ENCODE data around the gene NPBWR2.
A peak's percentile ranks its signal among the peaks of the same experiment; 100 is the strongest.
"Not testable (repeated sequence)": the region's sequence is repeated elsewhere in the genome, so short reads cannot be mapped to it uniquely, and the experiment has no call there.

The NPBWR2 gene

DNA sequence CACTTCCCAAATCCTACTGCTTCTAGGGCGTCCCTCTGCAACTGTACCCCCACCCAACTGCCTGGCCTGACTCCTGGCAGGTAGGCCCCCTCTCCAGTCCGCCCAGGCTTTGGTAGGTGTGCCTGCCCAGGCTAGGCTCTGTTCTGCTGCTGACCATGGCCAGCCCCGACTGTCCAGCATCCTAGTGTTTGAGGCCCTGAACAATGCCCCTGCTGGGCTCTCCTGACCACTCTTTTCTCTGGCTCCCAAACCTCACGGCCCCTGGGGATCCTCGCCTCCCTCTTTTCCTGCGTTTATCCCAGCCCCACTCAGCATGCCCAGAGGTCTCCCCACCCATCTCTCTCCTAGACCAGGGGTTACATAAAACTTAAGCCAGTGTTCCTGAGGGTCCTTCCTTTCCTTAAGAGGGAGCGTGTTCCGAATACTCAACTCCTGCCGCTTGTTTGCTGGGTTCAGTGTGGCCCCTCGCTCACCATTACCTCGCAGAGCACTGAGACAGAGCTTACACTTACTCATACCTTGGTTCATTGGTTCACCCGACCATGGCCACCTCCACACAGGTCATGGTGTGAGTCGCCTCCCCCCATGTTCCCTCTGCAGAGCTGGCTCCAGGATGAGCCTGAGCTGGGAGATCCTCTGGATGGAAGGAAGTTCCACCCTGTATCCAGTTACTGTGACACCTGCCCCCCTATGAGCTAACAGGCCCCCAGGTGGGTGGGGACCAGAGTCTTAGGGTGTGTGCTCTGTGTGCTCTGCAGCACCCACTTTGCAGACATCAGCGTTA is 35.8 kb upstream of the NPBWR2 start:
- DNase-seq, result no peak

GRCh38 chr20:64142590-64142989 is 35.2 kb upstream of the NPBWR2 start:
- no peak for DNase-seq

DNA sequence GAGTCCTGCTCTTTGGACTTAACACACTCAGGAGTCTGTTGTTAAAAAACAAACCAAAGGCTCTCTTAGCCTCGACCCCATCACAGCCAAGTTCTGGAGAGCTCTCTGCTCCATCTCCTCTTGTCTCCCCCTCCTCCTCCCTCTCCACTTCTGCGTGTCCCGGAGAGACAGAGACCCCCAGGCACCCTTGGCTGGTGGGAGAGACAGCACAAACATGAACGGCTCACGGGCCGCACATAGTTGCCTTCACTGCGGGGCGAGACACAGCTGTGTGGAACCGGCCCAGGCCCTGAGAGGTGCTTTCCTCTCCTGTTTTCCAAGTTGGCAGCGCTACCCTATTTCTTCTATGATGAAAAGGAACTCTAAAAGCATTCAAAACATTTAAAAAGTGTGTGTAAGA is 33.6 kb upstream of the NPBWR2 start:
- DNase-seq, result no peak

DNA sequence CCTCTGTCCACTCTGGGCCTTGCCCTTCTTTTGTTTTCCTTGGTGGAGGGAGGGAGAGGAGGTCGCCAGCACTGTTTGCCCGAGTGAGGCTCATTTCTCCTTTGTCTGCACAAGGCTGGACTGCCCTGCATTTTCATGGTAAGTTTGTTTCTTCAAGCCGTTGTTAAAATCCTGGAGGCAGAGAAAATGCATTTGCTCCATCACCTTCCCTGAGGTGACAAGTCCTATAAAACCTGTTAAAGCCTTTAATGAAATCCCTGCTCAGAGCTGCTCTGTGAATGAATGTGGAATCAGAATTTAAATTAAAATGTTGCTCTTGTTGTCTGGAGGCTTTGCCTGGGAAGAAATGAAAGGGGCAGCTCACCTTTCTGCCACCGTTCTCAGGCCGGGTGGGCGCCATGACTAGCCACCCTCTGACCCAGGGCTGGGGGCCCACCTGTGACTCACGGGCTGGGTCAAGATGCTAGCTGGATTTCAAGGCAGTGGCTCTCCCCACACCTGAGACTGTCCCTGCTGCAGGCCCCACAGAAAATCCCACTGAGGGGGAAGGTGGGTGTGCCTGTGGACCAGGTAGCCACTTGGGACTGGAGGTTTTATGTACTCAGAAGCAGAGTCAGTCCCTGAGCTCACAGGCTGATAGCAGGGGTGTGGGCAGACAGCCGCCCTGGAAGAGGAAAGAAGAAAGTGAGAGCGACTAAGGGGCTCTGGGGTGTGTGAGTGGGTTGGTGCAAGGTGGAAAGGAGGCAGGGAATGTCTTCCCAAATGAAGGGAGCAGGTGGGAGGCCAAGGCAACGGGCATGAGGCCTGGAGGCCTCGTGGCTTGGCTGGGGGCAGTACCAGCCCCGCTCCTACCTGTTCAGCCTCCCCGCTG is 32.9 kb upstream of the NPBWR2 start:
- no peak for DNase-seq

DNA sequence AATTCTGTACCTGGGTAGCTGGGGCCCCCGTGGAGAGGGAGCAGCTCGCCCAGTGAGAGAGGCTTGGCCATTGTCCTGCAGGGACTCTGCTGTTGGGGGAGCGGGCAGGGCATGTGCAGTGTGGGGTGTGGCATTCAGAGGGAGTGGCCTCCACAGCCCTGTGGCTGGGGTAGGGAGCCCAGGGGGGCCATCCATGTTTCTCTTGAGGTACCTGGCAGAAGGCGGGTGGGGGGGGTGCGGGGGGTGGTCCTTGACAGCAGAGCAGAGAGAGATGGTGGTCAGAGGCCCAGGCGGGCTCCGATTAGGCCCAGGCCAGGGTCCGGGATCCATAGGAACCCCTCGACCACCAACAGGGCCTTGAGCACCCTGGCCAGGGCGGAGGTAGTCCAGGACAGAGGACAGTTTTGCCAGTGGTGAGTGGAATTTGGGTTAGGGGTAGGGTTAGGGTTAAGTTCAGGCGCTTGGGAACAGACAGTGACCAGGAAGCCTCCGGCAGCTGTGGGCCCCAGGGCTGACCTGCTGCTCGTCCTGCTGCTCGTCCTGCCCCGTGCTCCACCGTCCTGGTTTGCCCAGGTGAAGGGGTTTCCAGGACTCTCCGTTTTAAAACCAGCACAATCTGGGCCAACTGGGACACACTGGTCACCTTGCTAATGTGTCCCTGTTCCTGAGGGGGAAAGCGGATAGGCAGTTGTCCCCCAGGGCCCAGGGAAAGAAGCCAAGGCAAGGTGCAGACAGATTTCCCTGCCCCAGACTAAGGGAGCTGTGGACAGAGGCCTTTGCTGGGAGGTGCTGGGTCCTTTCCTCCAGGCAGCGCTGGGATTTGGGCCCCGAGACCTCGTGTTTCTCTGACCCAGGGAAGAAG is 32.1 kb upstream of the NPBWR2 start:
- DNase-seq, result no peak

- no peak for DNase-seq
These were observed 31.0 kb upstream of the NPBWR2 start for GRCh38 chr20:64138276-64138815.

GRCh38 chr20:64137598-64138031 is 30.2 kb upstream of the NPBWR2 start:
- no peak for DNase-seq

DNA sequence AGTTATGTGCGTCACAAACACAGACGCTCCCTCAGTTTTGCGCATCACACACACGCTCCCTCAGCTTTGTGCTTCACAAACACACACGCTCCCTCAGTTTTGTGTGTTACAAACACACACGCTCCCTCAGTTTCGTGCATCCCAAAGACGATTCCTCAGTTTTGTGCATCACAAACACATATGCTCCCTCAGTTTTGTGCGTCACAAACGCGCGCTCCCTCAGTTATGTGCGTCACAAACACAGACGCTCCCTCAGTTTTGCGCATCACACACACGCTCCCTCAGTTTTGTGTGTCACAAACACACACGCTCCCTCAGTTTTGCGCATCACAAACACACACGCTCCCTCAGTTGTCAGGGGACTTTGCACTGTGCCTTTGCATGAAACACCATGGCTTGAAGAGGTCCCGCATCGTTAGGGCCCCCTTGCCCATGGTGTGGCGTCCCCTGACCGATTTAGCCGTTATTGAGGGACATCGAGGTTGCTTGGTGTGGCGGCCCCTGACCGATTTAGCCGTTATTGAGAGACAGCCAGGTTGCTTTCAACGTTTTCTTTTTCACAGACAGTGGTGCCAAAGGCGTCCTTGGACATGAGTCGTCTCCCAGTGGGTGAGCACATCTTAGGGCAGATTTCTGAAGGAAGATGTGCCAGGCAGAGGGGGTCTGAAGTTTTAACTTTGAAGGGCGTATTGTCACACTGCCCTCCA is 28.8 kb upstream of the NPBWR2 start:
- DNase-seq, result no peak

GRCh38 chr20:64134744-64135143 is 27.4 kb upstream of the NPBWR2 start:
- not testable (repeated sequence) for DNase-seq

DNA sequence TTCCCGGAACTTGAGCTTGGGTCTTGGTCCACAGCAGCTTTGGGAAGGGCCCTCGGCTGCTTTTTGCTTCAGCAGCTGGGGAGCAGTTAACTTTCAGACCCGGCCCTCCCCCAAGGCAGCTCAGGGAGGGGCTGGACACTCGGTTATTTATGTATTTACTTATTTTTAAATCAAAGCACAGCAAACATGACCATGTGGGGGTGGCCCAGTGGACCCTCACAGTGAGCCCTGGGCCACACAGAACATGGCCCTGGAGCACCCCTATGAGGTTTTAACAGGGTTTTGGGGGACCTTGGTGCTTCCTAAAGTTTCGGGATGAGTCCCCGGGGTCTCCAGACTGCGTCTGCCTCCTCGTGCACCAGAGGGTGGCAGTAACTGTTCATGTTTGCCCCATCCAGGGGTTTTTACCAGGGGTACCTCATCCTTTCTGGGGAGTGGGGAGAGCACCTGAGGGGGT is 26.6 kb upstream of the NPBWR2 start:
- DNase-seq, result no peak

DNA sequence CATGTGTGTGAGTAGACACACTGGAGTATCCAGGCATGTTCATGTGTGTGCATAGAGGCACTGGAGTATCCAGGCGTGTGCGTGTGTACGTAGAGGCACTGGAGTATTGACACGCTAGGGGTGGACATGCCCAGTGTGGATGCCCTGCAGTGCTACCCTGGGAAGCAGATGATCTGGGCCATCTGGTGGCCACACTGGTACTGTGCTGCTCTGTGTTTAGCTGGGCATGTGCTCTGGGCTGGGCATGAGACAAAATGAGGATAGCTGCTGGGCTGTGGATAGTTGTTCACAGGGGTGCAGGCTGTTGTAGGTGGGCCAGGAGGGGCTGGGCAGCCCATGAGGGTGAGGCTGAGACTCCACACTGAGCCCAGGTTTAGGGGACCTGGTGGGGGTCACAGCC is 24.0 kb upstream of the NPBWR2 start:
- DNase-seq, result no peak

- no peak for DNase-seq
These were observed 23.5 kb upstream of the NPBWR2 start for GRCh38 chr20:64130876-64131275.

DNA sequence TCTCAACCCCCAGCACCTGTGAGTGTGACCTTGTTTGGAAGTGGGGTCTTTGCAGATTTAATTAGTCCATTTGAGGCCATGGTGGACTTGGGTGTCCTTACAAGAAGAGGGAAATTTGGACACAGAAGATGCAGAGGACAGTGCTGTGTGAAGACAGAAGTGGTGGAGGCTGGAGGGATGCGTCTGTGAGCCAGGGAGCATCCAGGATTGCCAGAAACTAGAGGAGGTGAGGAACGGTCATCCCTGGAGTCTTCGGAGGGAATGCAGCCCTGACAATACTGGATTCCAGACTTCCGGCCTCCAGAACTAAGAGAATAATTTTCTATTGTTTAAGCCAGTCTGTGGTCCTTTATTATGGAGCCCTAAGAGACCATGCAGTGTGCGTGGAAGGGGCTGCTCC is 22.9 kb upstream of the NPBWR2 start:
- no peak for DNase-seq

- no peak for DNase-seq
These were observed 21.9 kb upstream of the NPBWR2 start for GRCh38 chr20:64129146-64129782.

DNA sequence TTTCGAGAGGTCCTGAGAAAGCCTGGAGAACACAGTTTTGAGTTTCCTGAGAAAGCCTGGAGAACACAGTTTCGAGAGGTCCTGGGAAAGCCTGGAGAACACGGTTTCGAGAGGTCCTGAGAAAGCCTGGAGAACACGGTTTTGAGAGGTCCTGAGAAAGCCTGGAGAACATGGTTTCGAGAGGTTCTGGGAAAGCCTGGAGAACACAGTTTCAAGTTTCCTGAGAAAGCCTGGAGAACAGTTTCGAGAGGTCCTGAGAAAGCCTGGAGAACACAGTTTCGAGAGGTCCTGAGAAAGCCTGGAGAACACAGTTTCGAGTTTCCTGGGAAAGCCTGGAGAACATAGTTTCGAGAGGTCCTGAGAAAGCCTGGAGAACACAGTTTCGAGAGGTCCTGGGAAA is 16.2 kb upstream of the NPBWR2 start:
- not testable (repeated sequence) for DNase-seq

- DNase-seq, result not testable (repeated sequence)
These were observed 15.6 kb upstream of the NPBWR2 start for GRCh38 chr20:64122927-64123326.

DNA sequence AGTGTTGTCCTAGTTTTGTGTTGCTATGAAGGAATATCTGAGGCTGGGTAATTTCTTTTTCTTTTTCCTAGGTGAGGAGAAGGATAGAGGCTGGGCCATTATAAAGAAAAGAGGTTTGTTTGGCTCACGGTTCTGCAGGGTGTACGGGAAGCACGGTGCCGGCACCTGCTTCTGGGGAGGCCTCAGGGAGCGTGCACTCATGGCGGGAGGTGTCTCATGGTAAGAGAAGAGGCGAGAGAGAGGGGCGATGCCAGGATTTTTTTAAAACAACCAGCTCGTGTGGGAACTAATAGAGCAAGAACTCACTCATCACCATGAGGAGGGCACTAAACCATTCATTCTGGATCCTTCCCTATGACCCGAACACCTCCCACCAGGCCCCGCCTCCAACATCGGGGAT is 14.2 kb upstream of the NPBWR2 start:
- no peak for DNase-seq

DNA sequence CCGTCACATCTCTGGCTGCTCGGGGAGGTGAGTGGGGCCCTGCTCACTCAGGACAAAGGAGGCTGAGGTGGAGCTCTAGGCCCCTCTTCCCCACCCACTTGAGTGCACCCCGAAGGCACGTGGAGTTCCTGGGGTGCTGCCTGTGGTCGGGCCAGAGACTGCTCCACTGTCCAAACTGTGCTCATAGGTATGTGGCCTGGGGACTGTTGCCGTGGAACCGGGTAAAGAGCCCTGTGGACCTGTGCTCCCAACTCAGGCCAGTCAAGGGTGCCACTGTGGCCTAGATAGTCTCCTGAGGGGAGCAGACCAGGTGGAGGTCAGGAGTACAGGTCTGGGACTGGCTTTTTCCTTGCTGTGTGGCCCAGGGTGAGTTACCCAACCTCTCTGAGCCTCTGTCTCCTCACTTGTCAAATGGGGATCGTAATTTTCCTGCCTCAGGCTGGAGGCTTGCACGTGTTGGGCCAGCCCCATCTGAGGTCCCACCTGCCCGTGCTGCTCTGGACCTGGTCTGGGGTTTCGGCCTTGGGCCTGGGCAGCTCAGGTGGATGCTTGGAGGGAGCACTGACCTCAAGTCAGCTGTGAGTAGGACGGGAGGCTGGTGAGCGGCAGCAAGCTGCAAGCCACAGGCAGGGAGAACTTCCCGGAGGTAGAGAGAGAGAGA is 12.4 kb upstream of the NPBWR2 start:
- no peak for DNase-seq

DNA sequence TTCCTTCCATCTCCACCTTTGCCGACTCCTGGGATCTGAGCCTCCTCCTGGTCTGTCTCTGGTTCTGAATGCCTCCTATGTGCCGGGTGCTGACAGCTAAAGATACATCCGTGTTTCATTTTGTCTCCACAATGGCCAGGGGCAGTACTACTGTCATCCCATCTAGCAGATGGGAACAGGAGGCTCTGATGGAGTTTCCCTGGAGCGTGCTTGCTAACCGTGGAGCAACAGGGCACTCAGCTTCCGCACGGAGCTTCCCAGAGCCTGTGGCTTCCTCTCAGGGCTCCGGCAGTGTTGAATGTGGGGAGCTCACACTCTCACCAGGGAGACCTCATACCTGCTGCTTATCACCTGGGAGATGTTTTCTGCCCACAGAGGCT is 11.9 kb upstream of the NPBWR2 start:
- peak; percentile 58 for DNase-seq

DNA sequence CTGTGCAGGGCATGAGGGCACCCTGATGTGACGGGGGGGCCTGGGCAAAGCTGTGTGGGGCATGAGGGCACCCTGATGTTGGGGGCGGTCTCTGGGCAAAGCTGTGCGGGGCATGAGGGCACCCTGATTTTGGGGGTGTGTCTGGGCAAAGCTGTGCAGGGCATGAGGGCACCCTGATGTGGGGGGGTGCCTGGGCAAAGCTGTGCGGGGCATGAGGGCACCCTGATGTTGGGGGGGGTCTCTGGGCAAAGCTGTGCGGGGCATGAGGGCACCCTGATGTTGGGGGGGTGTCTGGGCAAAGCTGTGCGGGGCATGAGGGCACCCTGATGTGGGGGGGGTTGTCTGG is 10.0 kb upstream of the NPBWR2 start:
- peak; percentile 41 for DNase-seq
